ENCODE data around the gene ITGA5.
A peak's percentile ranks its signal among the peaks of the same experiment; 100 is the strongest.

ITGA5 gene

GRCh38 chr12:54358945-54359761, 59.9 kb downstream of the ITGA5 start:
- Histone ChIP-seq H3K27me3 (peaks cover 17% of the 10 kb centered on the region), H3K4me1 (ENCODE audit: control insufficient read depth in 1 of 2, insufficient read depth in 1 of 2, low read depth in 1 of 2, low read length in 1 of 2) (peaks cover 59 to 60% of the 10 kb centered on the region in 2 experiments), H3K27ac (peak overlapping the region; percentile 83), H3K9me3 (no peaks in the 10 kb centered on the region), H3K4me3 (ENCODE audit: low read depth in 1 of 2, low read length in 1 of 2) (peak overlapping the region; percentile 75 to 83), H3K36me3 (peaks cover 18% of the 10 kb centered on the region)
- peak; percentile 58 for TF ChIP-seq CTCF (IDR thresholded peaks at IDR 0.05)

DNA sequence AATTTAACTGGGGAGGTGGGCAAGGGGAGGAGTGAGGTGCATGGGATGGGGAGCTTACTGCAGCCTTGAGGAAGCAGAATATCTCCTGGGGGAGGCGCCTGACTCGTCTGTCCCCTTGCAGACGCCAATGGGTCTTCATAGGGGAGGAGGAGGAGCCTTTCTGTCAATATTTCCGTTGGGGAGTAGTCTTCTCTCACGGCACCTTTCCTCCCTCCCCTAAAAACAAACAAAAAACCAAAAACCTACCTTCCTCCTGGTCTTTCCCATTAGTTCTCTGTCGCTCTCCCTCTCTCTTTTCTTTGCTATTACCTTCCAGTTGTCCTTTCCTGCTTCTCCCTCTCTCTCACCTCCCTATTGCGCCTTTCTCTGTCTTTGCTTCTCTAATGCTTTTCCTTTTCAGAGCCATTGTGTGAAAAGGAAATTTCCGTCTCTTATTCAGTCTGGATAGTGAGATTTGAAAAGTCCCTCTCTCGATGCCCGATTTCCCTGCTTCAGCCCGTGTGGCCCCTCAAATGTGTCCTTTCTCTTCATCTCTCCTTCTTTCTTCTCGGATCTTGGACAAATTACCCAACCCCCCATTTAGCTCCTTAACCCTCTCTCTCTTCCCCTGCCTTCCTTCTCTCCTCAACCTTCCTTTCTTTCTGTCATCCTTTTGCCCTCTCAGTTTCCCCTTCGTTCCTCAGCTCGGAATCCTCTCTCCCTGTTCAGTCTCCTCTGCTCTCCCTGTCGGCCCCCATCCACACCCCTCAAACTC, 60.7 kb downstream of the ITGA5 start:
- Histone ChIP-seq H3K36me3 (peaks cover 18% of the 10 kb centered on the region), H3K27me3 (peaks cover 17% of the 10 kb centered on the region), H3K4me3 (ENCODE audit: low read depth in 1 of 2, low read length in 1 of 2) (peak overlapping the region; percentile 75 to 83), H3K27ac (peak overlapping the region; percentile 83), H3K4me1 (ENCODE audit: control insufficient read depth in 1 of 2, insufficient read depth in 1 of 2, low read depth in 1 of 2, low read length in 1 of 2) (peaks cover 51 to 52% of the 10 kb centered on the region in 2 experiments), H3K9me3 (no peaks in the 10 kb centered on the region)
- no peak for TF ChIP-seq CTCF (IDR thresholded peaks at IDR 0.05)

DNA sequence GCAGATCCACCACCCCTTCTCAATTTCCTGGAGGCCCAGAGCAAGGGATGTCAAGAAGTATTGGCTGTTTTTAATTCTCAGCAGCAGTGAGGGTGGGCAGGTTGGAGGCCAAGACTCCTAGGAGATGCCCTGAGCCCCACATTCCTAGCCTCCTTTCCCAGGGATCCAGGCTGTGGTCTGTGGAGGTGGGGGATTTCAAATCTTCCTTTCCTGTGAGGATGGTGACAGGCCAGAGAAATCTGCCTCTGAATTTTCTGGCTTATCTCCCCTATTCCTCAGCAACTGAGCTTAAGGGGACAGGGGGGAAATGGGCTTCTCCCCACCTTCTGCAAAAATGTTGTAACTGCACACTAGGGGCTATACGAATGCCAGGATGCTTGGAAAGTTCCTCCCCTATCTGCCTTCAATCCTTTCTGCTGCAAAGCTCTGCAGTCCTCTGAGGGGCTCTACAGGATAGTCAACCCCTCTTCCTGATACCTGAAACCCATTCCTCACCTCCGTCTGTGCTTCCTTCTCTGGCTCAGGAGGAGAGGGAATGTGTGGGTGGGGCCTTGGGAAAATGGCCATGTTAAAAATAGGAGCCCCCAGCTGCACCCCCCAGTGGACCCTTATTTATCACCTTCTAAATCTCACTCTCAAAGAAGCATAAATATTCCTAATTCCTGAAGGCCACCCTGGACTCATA, 61.4 kb downstream of the ITGA5 start:
- Histone ChIP-seq H3K4me3 (ENCODE audit: low read depth in 1 of 2, low read length in 1 of 2) (peak overlapping the region; percentile 75 to 83), H3K27me3 (peaks cover 20% of the 10 kb centered on the region), H3K36me3 (peaks cover 20% of the 10 kb centered on the region), H3K9me3 (no peaks in the 10 kb centered on the region), H3K27ac (no peak overlapping the region), H3K4me1 (ENCODE audit: control insufficient read depth in 1 of 2, insufficient read depth in 1 of 2, low read depth in 1 of 2, low read length in 1 of 2) (peaks cover 44 to 45% of the 10 kb centered on the region in 2 experiments)
- TF ChIP-seq CTCF (IDR thresholded peaks at IDR 0.05) = no peak

GRCh38 chr12:54356951-54357356, 62.1 kb downstream of the ITGA5 start:
- peaks cover 37 to 38% of the 10 kb centered on the region in 2 experiments for H3K4me1 ChIP-seq (ENCODE audit: control insufficient read depth in 1 of 2, insufficient read depth in 1 of 2, low read depth in 1 of 2, low read length in 1 of 2)
- H3K9me3 ChIP-seq = no peaks in the 10 kb centered on the region
- no peak overlapping the region for H3K27ac ChIP-seq
- no peak overlapping the region for H3K4me3 ChIP-seq (ENCODE audit: low read depth in 1 of 2, low read length in 1 of 2)
- H3K27me3 ChIP-seq = peaks cover 26% of the 10 kb centered on the region
- peaks cover 26% of the 10 kb centered on the region for H3K36me3 ChIP-seq
- no peak for TF ChIP-seq CTCF (IDR thresholded peaks at IDR 0.05)

GRCh38 chr12:54356228-54356627, 62.8 kb downstream of the ITGA5 start:
- no peak overlapping the region for H3K4me3 ChIP-seq (ENCODE audit: low read depth in 1 of 2, low read length in 1 of 2)
- no peak overlapping the region for H3K27ac ChIP-seq
- peaks cover 32% of the 10 kb centered on the region for H3K27me3 ChIP-seq
- no peaks in the 10 kb centered on the region for H3K9me3 ChIP-seq
- TF ChIP-seq CTCF (IDR thresholded peaks at IDR 0.05) = no peak
- peaks cover 34% of the 10 kb centered on the region for H3K36me3 ChIP-seq
- H3K4me1 ChIP-seq (ENCODE audit: control insufficient read depth in 1 of 2, insufficient read depth in 1 of 2, low read depth in 1 of 2, low read length in 1 of 2) = peaks cover 30 to 31% of the 10 kb centered on the region in 2 experiments
